Fibroblast of pulmonary artery (primary cell): ENCODE results near the gene EYS.

Experiments used
- DNase-seq: peaks from one replicate; pipeline ENCODE4 v3.0.0-alpha.2; 2010; ENCODE audit warnings: low read depth
- H3K4me3 ChIP-seq: replicated peaks from 2 replicates; pipeline ENCODE4 v1.5.1; 2011; ENCODE audit warnings: low read depth, mild to moderate bottlenecking, control low read depth, low read length, moderate library complexity
- CTCF ChIP-seq: IDR thresholded peaks from 2 replicates; pipeline ENCODE4 v1.5.1; 2011; ENCODE audit warnings: mild to moderate bottlenecking, control low read depth, low read length, inconsistent platforms; ENCODE audit errors: missing control alignments

EYS gene

GRCh38 chr6:63714091-63714490 is 1992.9 kb downstream of the EYS start:
- no peak for TF ChIP-seq CTCF
- no peak for DNase-seq
- H3K4me3 ChIP-seq = no peak overlapping the region

GRCh38 chr6:63713332-63713731 is 1993.7 kb downstream of the EYS start:
- H3K4me3 ChIP-seq = no peak overlapping the region
- DNase-seq = no peak
- TF ChIP-seq CTCF = no peak

DNA sequence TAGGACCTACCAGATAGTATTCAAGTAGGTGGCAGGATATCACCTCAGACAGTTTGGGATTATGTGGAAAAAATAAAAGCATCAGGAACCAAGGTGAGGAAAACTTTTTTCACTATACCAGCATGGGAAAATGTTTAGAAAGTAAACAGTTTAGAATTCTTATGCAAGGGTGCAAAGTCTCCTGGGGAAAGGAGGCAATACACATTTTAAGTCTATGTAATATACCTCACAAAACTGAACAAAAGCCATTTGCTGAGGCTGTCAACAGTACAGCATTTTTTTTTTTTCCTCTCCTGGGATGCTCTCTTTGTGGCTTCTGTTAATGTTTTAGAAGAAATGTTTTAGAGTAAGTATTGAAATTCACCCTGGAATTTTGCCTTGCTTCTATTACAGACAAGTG is 1997.9 kb downstream of the EYS start:
- H3K4me3 ChIP-seq = no peak overlapping the region
- no peak for DNase-seq
- no peak for TF ChIP-seq CTCF

DNA sequence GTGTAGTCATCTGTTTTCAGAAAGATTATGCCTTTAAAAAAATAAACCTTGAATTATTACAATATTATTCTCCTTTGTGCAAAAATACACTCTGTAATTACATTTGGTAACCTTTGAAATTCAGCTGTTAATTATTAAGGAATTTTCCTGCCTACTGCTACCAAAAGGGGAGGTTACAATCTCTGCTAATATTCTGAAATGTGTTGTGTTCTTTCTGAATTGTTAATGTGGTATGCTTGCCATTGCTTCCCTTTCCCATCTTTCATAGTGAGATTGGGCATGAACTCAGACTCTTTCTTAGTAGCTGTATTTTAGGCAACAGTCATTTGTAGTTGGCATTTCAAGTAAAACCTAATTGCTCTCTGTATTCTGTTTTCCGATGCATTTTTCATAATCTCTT is 1998.4 kb downstream of the EYS start:
- TF ChIP-seq CTCF = no peak
- DNase-seq = no peak
- no peak overlapping the region for H3K4me3 ChIP-seq

GRCh38 chr6:63706630-63707029 is 2000.4 kb downstream of the EYS start:
- DNase-seq = no peak
- no peak for TF ChIP-seq CTCF
- H3K4me3 ChIP-seq = no peak overlapping the region

- TF ChIP-seq CTCF = no peak
- H3K4me3 ChIP-seq = no peak overlapping the region
- DNase-seq = no peak
Measured at GRCh38 chr6:63705707-63706106, 2001.3 kb downstream of the EYS start.

- no peak for TF ChIP-seq CTCF
- DNase-seq = peak; percentile 17
- no peak overlapping the region for H3K4me3 ChIP-seq
Measured at GRCh38 chr6:63690221-63690620, 2016.8 kb downstream of the EYS start.
